ENCODE data around the gene PRRG2.

The PRRG2 gene

GRCh38 chr19:49581007-49581508, at the start of gene PRRG2:
Gene PRRG2, plus strand, starts transcription at chr19:49581316. Its CDS starts 1,904 bp downstream, at chr19:49583220.
- DNase-seq = peak; percentile 53

- DNase-seq = peak; percentile 80
These were observed 47.3 kb upstream of the PRRG2 start for GRCh38 chr19:49533551-49534488.

- DNase-seq = no peak
These were observed 46.3 kb upstream of the PRRG2 start for GRCh38 chr19:49534632-49535385.

GRCh38 chr19:49536921-49537462, 44.1 kb upstream of the PRRG2 start:
- no peak for DNase-seq

- no peak for DNase-seq
These were observed 42.5 kb upstream of the PRRG2 start for GRCh38 chr19:49538643-49539042.

GRCh38 chr19:49539192-49539952, 41.7 kb upstream of the PRRG2 start:
- no peak for DNase-seq

GRCh38 chr19:49541914-49542313, 39.2 kb upstream of the PRRG2 start:
- DNase-seq = no peak

- DNase-seq = no peak
These were observed 38.7 kb upstream of the PRRG2 start for GRCh38 chr19:49542446-49542845.

GRCh38 chr19:49543032-49543431, 38.1 kb upstream of the PRRG2 start:
- DNase-seq = no peak

- no peak for DNase-seq
These were observed 37.0 kb upstream of the PRRG2 start for GRCh38 chr19:49544154-49544553.

- DNase-seq = peak; percentile 94
These were observed 34.1 kb upstream of the PRRG2 start for GRCh38 chr19:49546825-49547565.

- no peak for DNase-seq
These were observed 32.1 kb upstream of the PRRG2 start for GRCh38 chr19:49549045-49549444.

- no peak for DNase-seq
These were observed 29.6 kb upstream of the PRRG2 start for GRCh38 chr19:49551531-49551930.

GRCh38 chr19:49552749-49553148, 28.4 kb upstream of the PRRG2 start:
- no peak for DNase-seq

GRCh38 chr19:49553451-49554271, 27.5 kb upstream of the PRRG2 start:
- DNase-seq = peak; percentile 41

GRCh38 chr19:49554701-49555181, 26.4 kb upstream of the PRRG2 start:
- no peak for DNase-seq

- peak; percentile 57 for DNase-seq
These were observed 25.3 kb upstream of the PRRG2 start for GRCh38 chr19:49555600-49556411.

- no peak for DNase-seq
These were observed 24.4 kb upstream of the PRRG2 start for GRCh38 chr19:49556412-49557398.
